ENCODE measurements around the gene SUPT5H.
A peak's percentile ranks its signal among the peaks of the same experiment; 100 is the strongest.

Gene SUPT5H

DNA sequence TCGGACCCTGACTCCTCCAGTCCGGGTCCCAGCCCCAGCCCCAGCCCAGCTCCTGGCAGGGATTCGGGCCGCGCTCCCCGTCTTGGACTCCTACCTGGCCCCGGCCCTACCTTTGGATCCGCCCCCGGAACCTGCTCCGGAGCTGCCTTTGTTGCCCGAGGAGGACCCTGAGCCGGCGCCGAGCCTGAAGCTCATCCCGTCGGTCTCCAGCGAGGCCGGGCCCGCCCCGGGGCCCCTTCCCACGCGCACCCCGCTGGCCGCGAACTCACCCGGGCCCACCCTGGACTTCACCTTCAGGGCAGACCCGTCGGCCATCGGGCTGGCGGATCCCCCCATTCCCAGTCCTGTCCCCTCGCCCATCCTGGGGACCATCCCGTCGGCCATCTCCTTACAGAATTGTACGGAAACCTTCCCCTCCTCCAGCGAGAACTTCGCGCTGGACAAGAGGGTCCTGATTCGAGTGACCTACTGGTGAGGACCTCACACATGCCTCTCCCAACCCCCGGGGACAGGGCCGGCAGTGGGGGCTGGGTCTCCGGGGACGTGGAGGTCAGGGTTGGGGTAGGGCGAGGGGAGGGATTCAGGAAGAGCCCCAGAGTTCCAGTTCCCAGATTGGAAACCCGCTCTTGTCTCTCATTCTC, 70.3 kb downstream of the SUPT5H start:
- Histone ChIP-seq H3K4me3 (ENCODE audit: low read depth, low read length) (peak overlapping the region; percentile 19; the same call in 1 of the 2 replicates), H3K27me3 (peaks cover 29% of the 10 kb centered on the region), H3K9me3 (no peaks in the 10 kb centered on the region)

DNA sequence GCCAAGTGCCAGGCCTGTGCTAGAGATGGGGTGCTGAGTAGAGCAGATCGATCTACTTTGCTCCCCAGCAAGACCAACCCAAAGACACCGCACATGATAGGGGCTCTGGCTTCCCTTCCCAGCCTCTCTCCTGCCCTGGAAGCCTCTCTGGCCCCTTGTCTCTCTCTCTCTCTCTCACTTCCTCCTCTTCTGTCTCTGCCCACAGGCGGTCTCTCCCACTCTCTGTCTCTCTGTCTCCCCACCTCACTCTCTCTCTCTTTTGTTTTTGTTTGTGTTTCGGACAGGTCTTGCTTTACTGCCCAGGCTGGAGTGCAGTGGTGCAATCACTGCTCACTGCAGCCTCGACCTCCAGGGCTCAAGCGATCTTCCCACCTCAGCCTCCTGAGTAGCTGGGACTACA, 70.9 kb downstream of the SUPT5H start:
- H3K4me3 ChIP-seq (ENCODE audit: low read depth, low read length) = no peak overlapping the region
- H3K4me1 ChIP-seq = no peaks in the 10 kb centered on the region
- peaks cover 29% of the 10 kb centered on the region for H3K27me3 ChIP-seq
- TF ChIP-seq, protein P1, sequence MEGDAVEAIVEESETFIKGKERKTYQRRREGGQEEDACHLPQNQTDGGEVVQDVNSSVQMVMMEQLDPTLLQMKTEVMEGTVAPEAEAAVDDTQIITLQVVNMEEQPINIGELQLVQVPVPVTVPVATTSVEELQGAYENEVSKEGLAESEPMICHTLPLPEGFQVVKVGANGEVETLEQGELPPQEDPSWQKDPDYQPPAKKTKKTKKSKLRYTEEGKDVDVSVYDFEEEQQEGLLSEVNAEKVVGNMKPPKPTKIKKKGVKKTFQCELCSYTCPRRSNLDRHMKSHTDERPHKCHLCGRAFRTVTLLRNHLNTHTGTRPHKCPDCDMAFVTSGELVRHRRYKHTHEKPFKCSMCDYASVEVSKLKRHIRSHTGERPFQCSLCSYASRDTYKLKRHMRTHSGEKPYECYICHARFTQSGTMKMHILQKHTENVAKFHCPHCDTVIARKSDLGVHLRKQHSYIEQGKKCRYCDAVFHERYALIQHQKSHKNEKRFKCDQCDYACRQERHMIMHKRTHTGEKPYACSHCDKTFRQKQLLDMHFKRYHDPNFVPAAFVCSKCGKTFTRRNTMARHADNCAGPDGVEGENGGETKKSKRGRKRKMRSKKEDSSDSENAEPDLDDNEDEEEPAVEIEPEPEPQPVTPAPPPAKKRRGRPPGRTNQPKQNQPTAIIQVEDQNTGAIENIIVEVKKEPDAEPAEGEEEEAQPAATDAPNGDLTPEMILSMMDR (IDR thresholded peaks at IDR 0.05; ENCODE audit: low read depth, low read length) = no peak
- no peak for DNase-seq
- no peaks in the 10 kb centered on the region for H3K9me3 ChIP-seq
- H3K36me3 ChIP-seq = no peaks in the 10 kb centered on the region

More for the DNA sequence above, 70.3 kb downstream of the SUPT5H start:
- Histone ChIP-seq H3K4me1 (no peaks in the 10 kb centered on the region), H3K36me3 (no peaks in the 10 kb centered on the region)
- DNase-seq = no peak
- TF ChIP-seq, protein P1 (IDR thresholded peaks at IDR 0.05; ENCODE audit: low read depth, low read length) = no peak

DNA sequence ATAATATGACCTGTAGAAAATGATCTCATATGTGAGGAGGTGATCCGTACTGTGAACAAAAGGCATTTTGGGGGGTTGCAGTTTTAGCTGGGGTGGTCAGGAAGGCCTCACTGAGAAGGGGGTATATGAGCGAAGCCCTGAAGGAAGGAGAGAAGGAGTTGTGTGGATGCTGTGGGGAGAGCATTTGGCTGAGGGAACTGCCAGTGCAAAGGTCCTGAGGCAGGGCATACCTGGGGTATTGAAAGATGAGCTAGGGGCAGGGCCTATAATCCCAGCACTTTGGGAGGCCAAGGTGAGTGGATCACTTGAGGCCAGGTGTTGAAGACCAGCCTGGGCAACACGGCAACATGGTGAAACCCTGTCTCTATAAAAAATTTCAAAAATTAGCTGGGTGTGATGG, 72.0 kb downstream of the SUPT5H start:
- H3K9me3 ChIP-seq = no peaks in the 10 kb centered on the region
- TF ChIP-seq, protein P1 (IDR thresholded peaks at IDR 0.05; ENCODE audit: low read depth, low read length) = no peak

DNA sequence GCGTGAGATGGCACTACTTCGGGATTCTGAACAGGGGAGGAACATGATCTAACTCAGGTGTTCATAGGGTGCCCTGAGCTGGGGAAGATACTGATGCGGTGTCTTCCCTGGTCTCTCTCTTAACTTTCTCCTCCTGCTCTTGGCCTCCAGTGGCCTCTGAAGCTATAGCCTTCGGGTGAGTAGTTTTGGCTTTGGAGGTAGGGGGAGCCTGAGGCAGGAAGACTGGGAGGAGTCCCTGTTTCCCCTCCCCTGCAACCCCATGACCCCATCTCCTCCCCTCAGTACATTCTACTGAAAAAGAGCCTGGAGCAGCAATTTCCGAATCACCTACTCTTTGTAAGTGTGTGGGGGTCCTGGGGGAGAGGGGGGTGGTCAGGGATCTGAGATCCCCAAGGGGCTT, 73.1 kb downstream of the SUPT5H start:
- TF ChIP-seq, protein P1 (IDR thresholded peaks at IDR 0.05; ENCODE audit: low read depth, low read length) = no peak
- Histone ChIP-seq H3K27me3 (peaks cover 29% of the 10 kb centered on the region), H3K9me3 (no peaks in the 10 kb centered on the region), H3K36me3 (no peaks in the 10 kb centered on the region), H3K4me3 (ENCODE audit: low read depth, low read length) (no peak overlapping the region), H3K4me1 (no peaks in the 10 kb centered on the region)
- no peak for DNase-seq

More for the DNA sequence above, 72.0 kb downstream of the SUPT5H start:
- Histone ChIP-seq H3K4me3 (ENCODE audit: low read depth, low read length) (no peak overlapping the region), H3K36me3 (no peaks in the 10 kb centered on the region), H3K27me3 (peaks cover 29% of the 10 kb centered on the region), H3K4me1 (no peaks in the 10 kb centered on the region)
- no peak for DNase-seq

DNA sequence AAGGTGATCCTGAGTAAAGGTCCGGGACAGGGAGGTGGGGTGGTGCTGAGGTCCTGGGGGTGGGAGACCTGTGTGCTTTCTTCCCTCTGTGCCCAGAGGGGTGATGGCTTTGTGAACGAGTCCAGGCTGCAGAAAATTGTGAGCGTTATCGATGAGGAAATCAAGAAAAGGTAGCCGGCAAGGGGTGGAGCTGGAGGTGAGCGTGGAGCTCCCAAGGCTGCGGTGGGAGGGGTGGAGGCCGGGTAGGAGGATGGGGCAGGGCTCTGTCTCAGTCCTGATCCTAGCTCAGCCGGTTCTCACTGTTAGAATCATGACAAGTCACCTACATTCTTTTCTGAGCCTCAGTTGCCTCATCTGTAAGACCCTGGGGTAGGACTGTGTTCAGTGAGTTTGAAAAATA, 73.6 kb downstream of the SUPT5H start:
- H3K36me3 ChIP-seq = no peaks in the 10 kb centered on the region
- no peaks in the 10 kb centered on the region for H3K4me1 ChIP-seq
- peaks cover 25% of the 10 kb centered on the region for H3K27me3 ChIP-seq
- no peak overlapping the region for H3K4me3 ChIP-seq (ENCODE audit: low read depth, low read length)
- DNase-seq = no peak
- no peaks in the 10 kb centered on the region for H3K9me3 ChIP-seq
- TF ChIP-seq, protein P1 (IDR thresholded peaks at IDR 0.05; ENCODE audit: low read depth, low read length) = no peak

Data from BE2C (cell line).